HL-60 (cell line): Measurements from ENCODE around the gene SNX25.

Experiments
- DNase-seq, 2 experiments: peaks; one replicate each; pipeline ENCODE4 v3.0.0-alpha.2; 2010 to 2020; ENCODE audit warnings: low read depth in 1 of 2, low spot score in 1 of 2
- H3K27ac ChIP-seq: fragments of 250-450 bp; sonication (Bioruptor Pico); replicated peaks from 2 replicates; pipeline ENCODE4 v1.5.1; 2020; ENCODE audit warnings: mild to moderate bottlenecking, moderate library complexity
- H3K27me3 ChIP-seq: fragments of 250-450 bp; sonication (Bioruptor Pico); 2 replicates; pipeline ENCODE4 v1.5.1; 2021; ENCODE audit warnings: mild to moderate bottlenecking, moderate library complexity; ENCODE audit not compliant: insufficient read depth, poor library complexity, severe bottlenecking
- H3K4me3 ChIP-seq: replicated peaks from 2 replicates; pipeline ENCODE4 v1.5.1; 2011; ENCODE audit warnings: mild to moderate bottlenecking, control low read depth, low read length; ENCODE audit not compliant: insufficient read depth
- CTCF ChIP-seq: IDR thresholded peaks from one replicate; pipeline ENCODE4 v1.5.1; 2011; ENCODE audit warnings: low read length, control low read depth, inconsistent platforms; ENCODE audit not compliant: insufficient read depth

The SNX25 gene

GRCh38 chr4:185412412-185412811 lies 203.0 kb downstream of the SNX25 start:
- no peak for TF ChIP-seq CTCF
- Histone ChIP-seq H3K27me3 (no peaks in the 10 kb centered on the region), H3K4me3 (no peak overlapping the region), H3K27ac (no peak overlapping the region)
- no peak for DNase-seq
